ENCODE data around the gene ARMH4. TPM values are rescaled to one million over a fixed set of nuclear protein-coding genes. Genes with fewer than 3 reads are reported as not detected.
"Not testable (repeated sequence)": the region's sequence is repeated elsewhere in the genome, so short reads cannot be mapped to it uniquely, and the experiment has no call there.

The ARMH4 gene
- total and polyA plus RNA-seq, 7 donors: 0.60 to 6.6 (median 1.7) TPM; not detected in 1

GRCh38 chr14:58131386-58131785 lies 20.6 kb downstream of the ARMH4 start:
- intact Hi-C loops (cut with DNase I): no loop called here
- no peaks in the 10 kb centered on the region for H3K9me3 ChIP-seq
- TF ChIP-seq, protein P1, sequence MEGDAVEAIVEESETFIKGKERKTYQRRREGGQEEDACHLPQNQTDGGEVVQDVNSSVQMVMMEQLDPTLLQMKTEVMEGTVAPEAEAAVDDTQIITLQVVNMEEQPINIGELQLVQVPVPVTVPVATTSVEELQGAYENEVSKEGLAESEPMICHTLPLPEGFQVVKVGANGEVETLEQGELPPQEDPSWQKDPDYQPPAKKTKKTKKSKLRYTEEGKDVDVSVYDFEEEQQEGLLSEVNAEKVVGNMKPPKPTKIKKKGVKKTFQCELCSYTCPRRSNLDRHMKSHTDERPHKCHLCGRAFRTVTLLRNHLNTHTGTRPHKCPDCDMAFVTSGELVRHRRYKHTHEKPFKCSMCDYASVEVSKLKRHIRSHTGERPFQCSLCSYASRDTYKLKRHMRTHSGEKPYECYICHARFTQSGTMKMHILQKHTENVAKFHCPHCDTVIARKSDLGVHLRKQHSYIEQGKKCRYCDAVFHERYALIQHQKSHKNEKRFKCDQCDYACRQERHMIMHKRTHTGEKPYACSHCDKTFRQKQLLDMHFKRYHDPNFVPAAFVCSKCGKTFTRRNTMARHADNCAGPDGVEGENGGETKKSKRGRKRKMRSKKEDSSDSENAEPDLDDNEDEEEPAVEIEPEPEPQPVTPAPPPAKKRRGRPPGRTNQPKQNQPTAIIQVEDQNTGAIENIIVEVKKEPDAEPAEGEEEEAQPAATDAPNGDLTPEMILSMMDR (IDR thresholded peaks at IDR 0.05): no peak
- TF ChIP-seq EP300 (IDR thresholded peaks at IDR 0.05) (no peak), POLR2AphosphoS5 (IDR thresholded peaks at IDR 0.05) (no peak), POLR2A (IDR thresholded peaks at IDR 0.05) (no peak)
- peaks cover 0 to 13% (median 10%) of the 10 kb centered on the region in 4 donors for H3K4me1 ChIP-seq
- no peak for DNase-seq
- no peaks in the 10 kb centered on the region for H3K27me3 ChIP-seq
- H3K36me3 ChIP-seq: no peaks in the 10 kb centered on the region
- no peak overlapping the region for H3K4me3 ChIP-seq
- 82 to 87% methylated on average over 1 of the region's 1 CpG for WGBS, 2 donors
- H3K27ac ChIP-seq: no peak overlapping the region

- Histone ChIP-seq H3K36me3 (no peaks in the 10 kb centered on the region), H3K27ac (no peak overlapping the region), H3K4me1 (peaks cover 0 to 13% (median 10%) of the 10 kb centered on the region in 4 donors), H3K9me3 (no peaks in the 10 kb centered on the region), H3K27me3 (no peaks in the 10 kb centered on the region), H3K4me3 (no peak overlapping the region)
- intact Hi-C loops (cut with DNase I): no loop called here
- DNase-seq: no peak
- 74 to 90% methylated on average over 4 of the region's 4 CpGs for WGBS, 2 donors
- TF ChIP-seq, protein P1 (IDR thresholded peaks at IDR 0.05): no peak
- no peak for TF ChIP-seq POLR2A (IDR thresholded peaks at IDR 0.05)
- no peak for TF ChIP-seq POLR2AphosphoS5 (IDR thresholded peaks at IDR 0.05)
- TF ChIP-seq EP300 (IDR thresholded peaks at IDR 0.05): no peak
These were observed 21.8 kb downstream of the ARMH4 start for GRCh38 chr14:58130116-58130782.

DNA sequence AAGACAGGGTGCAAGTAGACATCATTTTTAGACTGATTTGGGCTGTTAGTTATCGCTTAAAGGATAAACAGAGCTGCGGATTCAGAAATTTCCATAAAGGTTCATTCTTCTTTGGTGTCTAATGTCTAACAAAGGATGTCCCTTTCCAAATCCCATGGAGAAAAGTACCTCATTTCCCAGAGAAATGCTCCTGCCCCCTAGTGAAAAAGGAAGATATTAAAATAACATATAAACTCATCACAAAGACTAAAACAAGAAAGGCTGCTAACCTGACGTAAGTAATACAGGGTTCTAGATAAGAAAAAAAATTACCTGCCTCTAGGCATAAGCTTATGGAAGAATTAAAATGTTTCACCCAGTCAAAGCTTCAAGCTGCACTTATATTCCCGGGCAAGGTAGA lies 22.8 kb downstream of the ARMH4 start:
- intact Hi-C loops (cut with DNase I): no loop called here
- Histone ChIP-seq H3K27me3 (no peaks in the 10 kb centered on the region), H3K36me3 (no peaks in the 10 kb centered on the region), H3K27ac (no peak overlapping the region), H3K9me3 (no peaks in the 10 kb centered on the region), H3K4me3 (no peak overlapping the region), H3K4me1 (peaks cover 0 to 13% (median 10%) of the 10 kb centered on the region in 4 donors)
- WGBS, 2 donors: 93 to 96% methylated on average over 4 of the region's 4 CpGs
- TF ChIP-seq POLR2AphosphoS5 (IDR thresholded peaks at IDR 0.05) (no peak), EP300 (IDR thresholded peaks at IDR 0.05) (no peak), POLR2A (IDR thresholded peaks at IDR 0.05) (no peak)
- TF ChIP-seq, protein P1 (IDR thresholded peaks at IDR 0.05): no peak
- DNase-seq: no peak

DNA sequence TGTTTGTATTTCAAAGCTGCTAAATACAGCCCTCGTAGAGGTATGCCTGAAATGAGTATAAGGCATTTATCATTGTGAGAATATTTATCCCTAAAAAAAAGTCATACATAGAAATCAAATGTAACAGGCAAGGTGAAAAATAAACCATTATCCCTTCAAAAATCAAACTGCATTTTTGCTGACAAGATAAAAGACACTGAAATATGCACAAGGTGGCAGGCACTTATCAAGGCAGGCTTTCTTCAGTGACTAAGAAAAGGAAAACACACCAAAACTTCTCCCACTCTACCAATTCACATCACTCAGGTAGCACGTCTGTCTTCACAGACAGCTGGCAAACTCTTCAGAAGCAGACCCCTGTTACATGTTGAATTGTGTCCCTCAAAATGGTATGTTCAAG lies 23.6 kb downstream of the ARMH4 start:
- 89 to 93% methylated on average over 2 of the region's 2 CpGs for WGBS, 2 donors

GRCh38 chr14:58122546-58122945 lies 29.5 kb downstream of the ARMH4 start:
- H3K4me3 ChIP-seq; DNase-seq; H3K9me3 ChIP-seq; H3K27ac ChIP-seq; H3K27me3 ChIP-seq; H3K36me3 ChIP-seq; intact Hi-C loops (cut with DNase I): not testable (repeated sequence)
- peaks cover 0 to 17% (median 0%) of the 10 kb centered on the region in 4 donors for H3K4me1 ChIP-seq
- 96% methylated on average over 6 of the region's 6 CpGs for WGBS, 2 donors

More for the DNA sequence above, 23.6 kb downstream of the ARMH4 start:
- H3K4me1 ChIP-seq: peaks cover 0 to 13% (median 6%) of the 10 kb centered on the region in 4 donors
- no peak overlapping the region for H3K27ac ChIP-seq
- H3K36me3 ChIP-seq: no peaks in the 10 kb centered on the region
- H3K4me3 ChIP-seq: no peak overlapping the region
- no peak for DNase-seq
- no peaks in the 10 kb centered on the region for H3K9me3 ChIP-seq
- TF ChIP-seq POLR2A (IDR thresholded peaks at IDR 0.05) (no peak), POLR2AphosphoS5 (IDR thresholded peaks at IDR 0.05) (no peak), EP300 (IDR thresholded peaks at IDR 0.05) (no peak)
- TF ChIP-seq, protein P1 (IDR thresholded peaks at IDR 0.05): no peak
- H3K27me3 ChIP-seq: no peaks in the 10 kb centered on the region
- intact Hi-C loops (cut with DNase I): no loop called here

Measured in sigmoid colon (tissue), 7 donors.